Breast epithelium (tissue), 4 donors: ENCODE data around the gene SAP130. TPM values are rescaled to one million over a fixed set of nuclear protein-coding genes. Genes with fewer than 3 reads are reported as not detected.

Experiments
- DNase-seq, 2 donors: peaks; one replicate each; pipeline ENCODE4 v3.0.0-alpha.2; 2019; ENCODE audit warnings: low spot score in 2 of 2
- H3K27ac ChIP-seq, 2 donors: fragments of 200-600 bp; sonication (generic) in 1 of 2; one replicate each; pipeline ENCODE4 v1.5.1; 2016 to 2019; ENCODE audit warnings: mild to moderate bottlenecking in 1 of 2
- H3K27me3 ChIP-seq, 2 donors: fragments of 200-600 bp; sonication (generic) in 1 of 2; one replicate each; pipeline versions ENCODE4 v1.5.1 to v1.6.0; 2017 to 2019; ENCODE audit warnings: control low read depth in 1 of 2, mild to moderate bottlenecking in 1 of 2
- H3K36me3 ChIP-seq: fragments of 200-600 bp; one replicate; pipeline ENCODE4 v1.5.1; 2019
- H3K4me1 ChIP-seq, 2 donors: fragments of 200-600 bp; sonication (generic); one replicate each; pipeline ENCODE4 v1.5.1; 2016 to 2019; ENCODE audit warnings: control low read depth in 1 of 2
- H3K4me3 ChIP-seq, 3 donors: fragments of 200-600 bp; sonication (generic); 1 replicate in 2 of 3; 2 replicates in 1 of 3; pipeline ENCODE4 v1.5.1; 2016 to 2019; ENCODE audit warnings: mild to moderate bottlenecking in 3 of 3, moderate library complexity in 2 of 3
- H3K9me3 ChIP-seq, 2 donors: fragments of 200-600 bp; sonication (generic) in 1 of 2; one replicate each; pipeline ENCODE4 v1.5.1; 2016 to 2019; ENCODE audit warnings: control low read depth in 1 of 2
- POLR2A ChIP-seq: fragments of 450-650 bp; IDR thresholded peaks from one replicate; pipeline ENCODE4 v1.6.1; 2016; ENCODE audit warnings: antibody characterized with exemption, mild to moderate bottlenecking, moderate library complexity
- POLR2AphosphoS5 ChIP-seq, 3 donors: sonication (generic); formaldehyde crosslinking; IDR thresholded peaks; one replicate each; pipeline ENCODE4 v1.6.1; 2017; ENCODE audit warnings: antibody characterized with exemption in 3 of 3
- intact Hi-C: fragments of 100-400 bp; cut with DNase I; formaldehyde crosslinking; loops from one replicate; pipeline ENCODE4 v1.15.1; 2023; ENCODE audit warnings: low total_unique reads
- total RNA-seq, 3 donors: library from RNA; depleted of rRNA; stranded (reverse); fragments of >200 nt; gene quantifications; one replicate each; pipeline ENCODE4 v1.1.0, GENCODE V29; 2016
- TF ChIP-seq, protein P1 (sequence below), 3 donors: fragments of 450-650 bp; IDR thresholded peaks; one replicate each; pipeline ENCODE4 v1.5.1; 2016 to 2017; ENCODE audit warnings: antibody characterized with exemption in 3 of 3, mild to moderate bottlenecking in 3 of 3, moderate library complexity in 3 of 3

The SAP130 gene
- total RNA-seq, 3 donors from 2014 or later = 7.5 to 10.4 (median 8.5) TPM

DNA sequence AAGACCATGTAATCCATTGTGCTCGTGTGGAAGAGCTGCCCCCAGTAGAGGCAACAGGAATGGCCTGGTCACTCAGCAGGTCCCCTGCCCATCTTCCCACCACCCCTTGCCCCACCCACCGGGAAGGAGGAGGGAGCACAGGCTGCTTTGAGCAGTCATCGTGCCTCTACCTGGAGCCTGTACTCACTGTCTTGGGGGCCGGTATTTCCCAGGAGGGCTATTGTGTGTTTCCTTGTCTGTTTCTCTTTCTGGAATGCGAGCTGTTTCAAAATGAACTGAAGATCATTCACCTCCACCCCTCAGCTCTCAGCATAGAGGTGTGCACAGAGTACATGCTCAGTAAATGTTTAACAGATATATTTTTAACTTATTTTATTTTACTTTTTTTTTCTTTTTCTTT lies 134.4 kb downstream of the SAP130 start:
- intact Hi-C loops = no loop called here
- H3K27me3 ChIP-seq = no peaks in the 10 kb centered on the region
- no peak for TF ChIP-seq POLR2A
- TF ChIP-seq POLR2AphosphoS5 (IDR thresholded peaks at IDR 0.05) = no peak
- TF ChIP-seq, protein P1, sequence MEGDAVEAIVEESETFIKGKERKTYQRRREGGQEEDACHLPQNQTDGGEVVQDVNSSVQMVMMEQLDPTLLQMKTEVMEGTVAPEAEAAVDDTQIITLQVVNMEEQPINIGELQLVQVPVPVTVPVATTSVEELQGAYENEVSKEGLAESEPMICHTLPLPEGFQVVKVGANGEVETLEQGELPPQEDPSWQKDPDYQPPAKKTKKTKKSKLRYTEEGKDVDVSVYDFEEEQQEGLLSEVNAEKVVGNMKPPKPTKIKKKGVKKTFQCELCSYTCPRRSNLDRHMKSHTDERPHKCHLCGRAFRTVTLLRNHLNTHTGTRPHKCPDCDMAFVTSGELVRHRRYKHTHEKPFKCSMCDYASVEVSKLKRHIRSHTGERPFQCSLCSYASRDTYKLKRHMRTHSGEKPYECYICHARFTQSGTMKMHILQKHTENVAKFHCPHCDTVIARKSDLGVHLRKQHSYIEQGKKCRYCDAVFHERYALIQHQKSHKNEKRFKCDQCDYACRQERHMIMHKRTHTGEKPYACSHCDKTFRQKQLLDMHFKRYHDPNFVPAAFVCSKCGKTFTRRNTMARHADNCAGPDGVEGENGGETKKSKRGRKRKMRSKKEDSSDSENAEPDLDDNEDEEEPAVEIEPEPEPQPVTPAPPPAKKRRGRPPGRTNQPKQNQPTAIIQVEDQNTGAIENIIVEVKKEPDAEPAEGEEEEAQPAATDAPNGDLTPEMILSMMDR (IDR thresholded peaks at IDR 0.05) = no peak
- no peaks in the 10 kb centered on the region for H3K4me1 ChIP-seq
- no peak for DNase-seq
- no peak overlapping the region for H3K27ac ChIP-seq
- H3K9me3 ChIP-seq = no peaks in the 10 kb centered on the region
- H3K36me3 ChIP-seq = no peaks in the 10 kb centered on the region
- no peak overlapping the region for H3K4me3 ChIP-seq

DNA sequence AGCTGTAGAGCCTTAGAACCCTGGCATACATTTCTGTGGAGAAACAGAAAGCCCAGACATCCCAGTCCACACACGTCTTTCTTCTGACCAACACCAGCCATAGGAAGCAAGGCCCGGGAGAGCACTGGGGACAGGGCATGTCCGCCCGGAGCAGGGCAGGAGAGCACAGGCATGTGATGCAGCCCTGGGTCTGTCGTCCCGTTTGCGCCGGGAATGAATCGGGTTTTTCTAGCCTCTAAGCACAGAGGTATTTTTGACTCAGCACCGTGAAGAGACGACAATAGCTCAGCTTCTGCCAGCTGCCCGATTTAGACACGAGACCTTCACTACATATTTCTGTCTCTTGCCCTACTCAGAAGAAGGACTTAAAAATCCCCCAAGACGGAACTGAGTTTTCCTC lies 134.8 kb downstream of the SAP130 start:
- Histone ChIP-seq H3K27ac (no peak overlapping the region), H3K9me3 (no peaks in the 10 kb centered on the region), H3K36me3 (no peaks in the 10 kb centered on the region), H3K4me1 (no peaks in the 10 kb centered on the region), H3K27me3 (no peaks in the 10 kb centered on the region), H3K4me3 (no peak overlapping the region)
- TF ChIP-seq, protein P1 (IDR thresholded peaks at IDR 0.05) = no peak
- TF ChIP-seq POLR2AphosphoS5 (IDR thresholded peaks at IDR 0.05) = no peak
- no peak for TF ChIP-seq POLR2A
- no peak for DNase-seq
- intact Hi-C loops = no loop called here

DNA sequence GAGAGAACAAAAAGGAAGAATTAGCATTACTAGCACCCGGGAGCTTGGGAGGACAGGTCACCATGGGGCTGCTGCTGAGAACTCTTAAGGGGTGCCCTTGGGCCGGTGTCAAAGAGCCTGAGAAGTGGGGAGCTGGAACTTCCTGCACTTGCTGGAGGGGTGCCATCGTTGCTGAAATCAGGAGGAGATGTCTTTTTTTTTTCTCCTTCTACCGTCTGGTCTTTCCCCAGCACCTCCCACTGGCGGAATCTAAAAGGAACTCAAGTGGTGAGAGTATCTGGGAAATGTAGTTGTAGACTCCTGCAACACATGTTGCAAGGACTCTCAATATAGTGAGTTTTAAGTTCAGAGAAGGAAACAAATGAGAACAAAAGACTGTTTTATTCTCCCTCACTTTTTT lies 136.0 kb downstream of the SAP130 start:
- DNase-seq = no peak
- H3K27ac ChIP-seq = no peak overlapping the region
- intact Hi-C loops = no loop called here
- no peak overlapping the region for H3K4me3 ChIP-seq
- no peaks in the 10 kb centered on the region for H3K36me3 ChIP-seq
- no peaks in the 10 kb centered on the region for H3K9me3 ChIP-seq
- TF ChIP-seq POLR2A = no peak
- TF ChIP-seq, protein P1 (IDR thresholded peaks at IDR 0.05) = no peak
- TF ChIP-seq POLR2AphosphoS5 (IDR thresholded peaks at IDR 0.05) = no peak
- H3K4me1 ChIP-seq = peaks cover 0 to 4% of the 10 kb centered on the region in 2 donors
- H3K27me3 ChIP-seq = no peaks in the 10 kb centered on the region

Other genes with a start within 250 kb of the SAP130 start
- 10 to 100 TPM; 49.4 to 83.3 (median 50.1) TPM for gene WDR33, start 216.9 kb downstream of the SAP130 start, total RNA-seq
- 10 to 100 TPM in 2 of 3 donors, 1 to 10 TPM in 1; 8.3 to 16.1 (median 12.0) TPM for gene POLR2D, start 169.9 kb downstream of the SAP130 start, total RNA-seq
- 10 to 100 TPM; 14.4 to 16.4 (median 15.0) TPM for gene AMMECR1L, start 142.1 kb downstream of the SAP130 start, total RNA-seq
- 10 to 100 TPM; 46.9 to 57.7 (median 54.7) TPM for gene UGGT1, start 63.1 kb upstream of the SAP130 start, total RNA-seq